BJ (cell line): ENCODE results near the gene PARD3. TPM values are rescaled to one million over a fixed set of nuclear protein-coding genes. Genes with fewer than 3 reads are reported as not detected.

Experiments
- CTCF ChIA-PET: fragments of 350-600 bp; formaldehyde crosslinking; extraction: SDS; loops from one replicate; lab custom pipeline; 2021; ENCODE audit warnings: antibody characterized with exemption, inconsistent platforms; lab: Yijun Ruan, JAX
- POLR2A ChIA-PET: fragments of 300-600 bp; sonication (Branson Sonifier 250); formaldehyde crosslinking; extraction: SDS; loops from one replicate; lab custom pipeline; 2021; ENCODE audit warnings: antibody characterized with exemption; lab: Charles Lee
- DNase-seq: peaks from one replicate; pipeline ENCODE4 v3.0.0-alpha.2; 2011; ENCODE audit warnings: low read depth
- H3K27me3 ChIP-seq: 2 replicates; pipeline ENCODE4 v1.6.0; 2011; ENCODE audit warnings: low read length; ENCODE audit not compliant: control insufficient read depth, insufficient read depth
- H3K36me3 ChIP-seq: 2 replicates; pipeline ENCODE4 v1.5.1; 2011; ENCODE audit warnings: low read length; ENCODE audit not compliant: control insufficient read depth, insufficient read depth
- H3K4me3 ChIP-seq: 2 replicates; pipeline ENCODE4 v1.5.1; 2011; ENCODE audit warnings: low read depth, mild to moderate bottlenecking, control low read depth, low read length
- CTCF ChIP-seq: IDR thresholded peaks from 2 replicates; pipeline ENCODE4 v1.5.1; 2011; ENCODE audit warnings: low read depth, mild to moderate bottlenecking, control low read depth, inconsistent platforms, low read length, moderate library complexity; ENCODE audit not compliant: insufficient read depth
- polyA plus RNA-seq: library from polyadenylated mRNA; depleted of rRNA; stranded (reverse); fragments of >200 nt; gene quantifications from 2 replicates; pipeline ENCODE4 v1.2.3, GENCODE V29; 2011

Gene PARD3
- polyA plus RNA-seq, 1 experiment = 17.7 TPM

GRCh38 chr10:34549001-34549400, 266.1 kb downstream of the PARD3 start:
- no peak for TF ChIP-seq CTCF
- no peak overlapping the region for H3K4me3 ChIP-seq
- DNase-seq = no peak
- ChIA-PET CTCF (interaction anchor here (0.7 kb wide), 1 partner anchor 407 kb away, joined by 3 read pairs; no protein-coding TSS in a partner anchor), POLR2A (no interaction called here)
- no peaks in the 10 kb centered on the region for H3K27me3 ChIP-seq
- no peaks in the 10 kb centered on the region for H3K36me3 ChIP-seq

- no peak for DNase-seq
- Histone ChIP-seq H3K4me3 (no peak overlapping the region), H3K36me3 (no peaks in the 10 kb centered on the region), H3K27me3 (no peaks in the 10 kb centered on the region)
- CTCF ChIA-PET = interaction anchor here (0.7 kb wide), 1 partner anchor 408 kb away, joined by 3 read pairs; no protein-coding TSS in a partner anchor
- POLR2A ChIA-PET = no interaction called here
- TF ChIP-seq CTCF = no peak
Measured at GRCh38 chr10:34548466-34548865, 266.6 kb downstream of the PARD3 start.

GRCh38 chr10:34547695-34548094, 267.4 kb downstream of the PARD3 start:
- ChIA-PET POLR2A (no interaction called here), CTCF (interaction anchor here (1.2 kb wide), 1 partner anchor 91 kb away, joined by 3 read pairs; no protein-coding TSS in a partner anchor)
- no peaks in the 10 kb centered on the region for H3K36me3 ChIP-seq
- no peak for TF ChIP-seq CTCF
- no peak for DNase-seq
- H3K4me3 ChIP-seq = no peak overlapping the region
- no peaks in the 10 kb centered on the region for H3K27me3 ChIP-seq

GRCh38 chr10:34547291-34547690, 267.8 kb downstream of the PARD3 start:
- no peak for TF ChIP-seq CTCF
- H3K4me3 ChIP-seq = no peak overlapping the region
- ChIA-PET POLR2A (no interaction called here), CTCF (interaction anchor here (1.2 kb wide), 1 partner anchor 91 kb away, joined by 3 read pairs; no protein-coding TSS in a partner anchor)
- DNase-seq = no peak
- H3K36me3 ChIP-seq = no peaks in the 10 kb centered on the region
- no peaks in the 10 kb centered on the region for H3K27me3 ChIP-seq

- no peak overlapping the region for H3K4me3 ChIP-seq
- H3K27me3 ChIP-seq = no peaks in the 10 kb centered on the region
- no peak for TF ChIP-seq CTCF
- ChIA-PET POLR2A (no interaction called here), CTCF (no interaction called here)
- H3K36me3 ChIP-seq = no peaks in the 10 kb centered on the region
- no peak for DNase-seq
Measured at GRCh38 chr10:34544400-34544799, 270.7 kb downstream of the PARD3 start.
